K562 (cell line): ENCODE measurements around the gene MMRN2.

Experiments used
- TF ChIP-seq, protein P1 (sequence below): conservative IDR thresholded peaks from 2 replicates; pipeline ENCODE4 v1.6.1; 2011; ENCODE audit warnings: low read depth, mild to moderate bottlenecking, low read length; ENCODE audit not compliant: control insufficient read depth
- TF ChIP-seq, protein P2 (sequence below), 3 experiments: IDR thresholded peaks in 2 of 3; conservative IDR thresholded peaks in 1 of 3; 2 replicates each; pipeline ENCODE4 v1.5.1; 2011 to 2012; ENCODE audit warnings: low read length in 3 of 3, mild to moderate bottlenecking in 3 of 3, control low read depth in 2 of 3, improper control_type of control experiment in 1 of 3, inconsistent platforms in 1 of 3, low read depth in 1 of 3, mixed read lengths in 1 of 3, moderate library complexity in 1 of 3; ENCODE audit not compliant: insufficient read depth in 2 of 3

DNA sequence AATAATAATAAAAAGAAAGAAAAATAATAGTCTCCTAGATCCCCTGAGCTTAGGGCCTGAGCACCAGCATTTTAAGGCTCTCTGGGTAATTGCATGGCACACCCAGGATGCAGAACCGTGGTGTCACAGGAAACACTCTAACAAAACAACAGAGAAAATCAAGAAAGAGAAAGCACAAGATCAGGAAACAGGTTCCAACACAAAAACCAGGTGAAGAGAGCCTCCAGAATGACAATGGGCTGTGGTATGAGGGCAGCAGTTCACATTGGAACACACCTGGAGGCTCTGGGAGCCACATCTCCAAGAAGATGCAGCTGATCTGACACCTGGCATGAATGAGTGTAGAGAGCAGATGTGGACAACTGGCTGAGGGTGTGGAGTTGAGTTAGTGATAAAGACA lies 7.1 kb downstream of the MMRN2 start:
- TF ChIP-seq, protein P1, sequence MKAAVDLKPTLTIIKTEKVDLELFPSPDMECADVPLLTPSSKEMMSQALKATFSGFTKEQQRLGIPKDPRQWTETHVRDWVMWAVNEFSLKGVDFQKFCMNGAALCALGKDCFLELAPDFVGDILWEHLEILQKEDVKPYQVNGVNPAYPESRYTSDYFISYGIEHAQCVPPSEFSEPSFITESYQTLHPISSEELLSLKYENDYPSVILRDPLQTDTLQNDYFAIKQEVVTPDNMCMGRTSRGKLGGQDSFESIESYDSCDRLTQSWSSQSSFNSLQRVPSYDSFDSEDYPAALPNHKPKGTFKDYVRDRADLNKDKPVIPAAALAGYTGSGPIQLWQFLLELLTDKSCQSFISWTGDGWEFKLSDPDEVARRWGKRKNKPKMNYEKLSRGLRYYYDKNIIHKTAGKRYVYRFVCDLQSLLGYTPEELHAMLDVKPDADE = no peak
- TF ChIP-seq, protein P2, sequence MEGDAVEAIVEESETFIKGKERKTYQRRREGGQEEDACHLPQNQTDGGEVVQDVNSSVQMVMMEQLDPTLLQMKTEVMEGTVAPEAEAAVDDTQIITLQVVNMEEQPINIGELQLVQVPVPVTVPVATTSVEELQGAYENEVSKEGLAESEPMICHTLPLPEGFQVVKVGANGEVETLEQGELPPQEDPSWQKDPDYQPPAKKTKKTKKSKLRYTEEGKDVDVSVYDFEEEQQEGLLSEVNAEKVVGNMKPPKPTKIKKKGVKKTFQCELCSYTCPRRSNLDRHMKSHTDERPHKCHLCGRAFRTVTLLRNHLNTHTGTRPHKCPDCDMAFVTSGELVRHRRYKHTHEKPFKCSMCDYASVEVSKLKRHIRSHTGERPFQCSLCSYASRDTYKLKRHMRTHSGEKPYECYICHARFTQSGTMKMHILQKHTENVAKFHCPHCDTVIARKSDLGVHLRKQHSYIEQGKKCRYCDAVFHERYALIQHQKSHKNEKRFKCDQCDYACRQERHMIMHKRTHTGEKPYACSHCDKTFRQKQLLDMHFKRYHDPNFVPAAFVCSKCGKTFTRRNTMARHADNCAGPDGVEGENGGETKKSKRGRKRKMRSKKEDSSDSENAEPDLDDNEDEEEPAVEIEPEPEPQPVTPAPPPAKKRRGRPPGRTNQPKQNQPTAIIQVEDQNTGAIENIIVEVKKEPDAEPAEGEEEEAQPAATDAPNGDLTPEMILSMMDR (IDR thresholded peaks at IDR 0.05 in 2 of 3, conservative IDR thresholded peaks at IDR 0.05 in 1 of 3; ENCODE audit: insufficient read depth in 2 of 3, low read depth in 1 of 3, low read length in 3 of 3) = no peak
